ENCODE data around the gene ANKRD33B.

ANKRD33B gene

GRCh38 chr5:10681731-10682679 is 118.1 kb downstream of the ANKRD33B start:
- DNase-seq: no peak

GRCh38 chr5:10682801-10683525 is 119.1 kb downstream of the ANKRD33B start:
- no peak for DNase-seq

GRCh38 chr5:10684303-10685086 is 120.6 kb downstream of the ANKRD33B start:
- no peak for DNase-seq

GRCh38 chr5:10685115-10685521 is 121.2 kb downstream of the ANKRD33B start:
- no peak for DNase-seq

GRCh38 chr5:10686890-10687289 is 123.0 kb downstream of the ANKRD33B start:
- no peak for DNase-seq

GRCh38 chr5:10688651-10689171 is 124.8 kb downstream of the ANKRD33B start:
- no peak for DNase-seq

GRCh38 chr5:10689391-10690081 is 125.7 kb downstream of the ANKRD33B start:
- no peak for DNase-seq

- no peak for DNase-seq
These were observed 126.9 kb downstream of the ANKRD33B start for GRCh38 chr5:10690460-10691440.

- no peak for DNase-seq
These were observed 128.2 kb downstream of the ANKRD33B start for GRCh38 chr5:10691826-10692785.

GRCh38 chr5:10695055-10695649 is 131.3 kb downstream of the ANKRD33B start:
- DNase-seq: no peak

- no peak for DNase-seq
These were observed 132.1 kb downstream of the ANKRD33B start for GRCh38 chr5:10695759-10696543.

- DNase-seq: no peak
These were observed 135.5 kb downstream of the ANKRD33B start for GRCh38 chr5:10699281-10699874.

- no peak for DNase-seq
These were observed 136.1 kb downstream of the ANKRD33B start for GRCh38 chr5:10699987-10700386.

- DNase-seq: no peak
These were observed 136.6 kb downstream of the ANKRD33B start for GRCh38 chr5:10700516-10700915.

- DNase-seq: no peak
These were observed 137.7 kb downstream of the ANKRD33B start for GRCh38 chr5:10701567-10702039.

GRCh38 chr5:10702040-10702629 is 138.3 kb downstream of the ANKRD33B start:
- DNase-seq: no peak

GRCh38 chr5:10702911-10703491 is 139.1 kb downstream of the ANKRD33B start:
- DNase-seq: no peak
